Hematopoietic multipotent progenitor cell treated with erythropoietin and hydrocortisone succinate and interleukin-3 and kit ligand, for 6 days (in vitro differentiated cells): Measurements from ENCODE around the gene DNAH12.
"Not testable (repeated sequence)": the region's sequence is repeated elsewhere in the genome, so short reads cannot be mapped to it uniquely, and the experiment has no call there.

Source experiments
- DNase-seq: peaks from one replicate; pipeline ENCODE4 v3.0.0-alpha.2; 2015

DNAH12 gene

DNA sequence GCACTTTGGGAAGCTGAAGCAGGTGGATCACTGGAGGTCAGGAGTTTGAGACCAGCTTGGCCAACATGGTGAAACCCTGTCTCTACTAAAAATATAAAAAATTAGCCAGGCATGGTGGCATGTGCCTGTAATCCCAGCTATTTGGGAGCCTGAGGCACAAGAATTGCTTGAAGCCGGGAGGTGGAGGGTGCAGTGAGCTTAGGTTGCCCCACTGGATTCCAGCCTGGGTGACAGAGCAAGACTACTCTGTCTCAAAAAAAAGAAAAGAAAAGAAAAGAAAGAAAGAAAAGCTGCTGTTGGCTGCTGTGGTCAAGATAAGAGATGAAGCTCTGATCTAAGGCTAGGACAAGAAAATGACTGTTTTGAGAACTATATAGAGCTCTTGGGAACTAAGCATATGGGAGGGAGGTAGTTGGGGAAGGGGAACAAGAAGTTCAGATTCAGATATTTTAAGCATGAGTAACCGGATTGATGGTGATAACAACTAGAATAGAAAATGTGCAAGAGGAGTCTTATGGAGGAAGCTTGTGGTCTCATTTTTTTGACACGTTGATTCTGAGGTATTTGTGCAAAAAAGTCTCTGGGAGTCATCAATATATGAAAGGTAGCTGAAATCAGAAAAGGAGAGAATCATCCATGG is 25.7 kb downstream of the DNAH12 start:
- peak; percentile 5 for DNase-seq

DNA sequence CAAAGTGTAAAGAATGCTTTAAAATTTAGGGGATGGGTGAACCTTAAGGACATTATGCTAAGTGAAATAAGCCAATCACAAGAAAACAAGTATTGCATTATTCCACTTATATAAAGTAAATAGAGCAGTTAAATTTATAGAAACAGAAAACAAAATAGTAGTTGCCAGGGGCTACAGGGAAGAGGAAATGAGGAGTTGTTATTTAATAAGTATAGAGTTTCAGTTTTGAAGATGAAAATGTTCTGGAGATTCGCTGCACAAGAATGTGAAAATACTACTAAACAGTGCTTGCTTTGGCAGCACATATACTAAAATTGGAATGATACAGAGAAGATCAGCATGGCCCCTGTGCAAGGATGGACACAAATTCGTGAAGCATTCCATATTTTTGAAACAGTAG is 32.0 kb downstream of the DNAH12 start:
- DNase-seq = no peak

DNA sequence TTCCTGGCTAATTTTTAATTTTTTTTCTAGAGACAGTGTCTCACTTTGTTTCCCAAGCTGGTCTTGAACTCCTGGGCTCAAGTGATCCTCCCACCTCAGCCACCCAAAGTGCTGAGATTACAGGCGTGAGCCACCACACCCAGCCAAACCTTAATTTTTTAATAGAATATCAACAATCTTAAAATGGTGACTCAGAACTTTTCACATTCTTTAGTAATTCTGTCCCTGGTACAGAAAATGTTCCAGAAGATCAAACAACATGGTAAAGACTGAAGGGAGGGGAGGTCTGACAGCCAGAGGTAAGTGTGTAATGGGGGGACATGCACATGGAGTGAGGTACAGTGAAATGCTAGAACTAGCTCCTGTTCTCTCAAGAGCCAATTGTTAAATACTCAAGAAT is 38.2 kb downstream of the DNAH12 start:
- no peak for DNase-seq

DNA sequence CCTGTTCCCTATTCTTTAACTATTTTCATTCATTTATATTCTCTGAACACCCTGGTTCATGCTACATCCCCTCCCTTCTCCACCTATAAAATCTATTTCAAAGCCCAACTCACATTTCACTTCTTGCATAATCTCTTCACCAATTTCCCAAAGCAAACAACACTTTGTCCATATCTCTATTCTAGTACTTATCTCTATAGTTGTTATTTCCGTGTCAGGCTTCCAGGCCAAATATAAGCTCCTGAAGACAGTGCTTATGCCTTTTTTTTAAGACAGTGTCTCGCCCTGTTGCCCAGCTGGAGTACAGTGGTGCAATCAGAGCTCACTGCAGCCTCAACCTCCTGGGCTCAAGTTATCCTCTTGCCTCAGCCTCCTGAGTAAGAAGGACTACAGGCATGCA is 43.6 kb downstream of the DNAH12 start:
- no peak for DNase-seq

DNA sequence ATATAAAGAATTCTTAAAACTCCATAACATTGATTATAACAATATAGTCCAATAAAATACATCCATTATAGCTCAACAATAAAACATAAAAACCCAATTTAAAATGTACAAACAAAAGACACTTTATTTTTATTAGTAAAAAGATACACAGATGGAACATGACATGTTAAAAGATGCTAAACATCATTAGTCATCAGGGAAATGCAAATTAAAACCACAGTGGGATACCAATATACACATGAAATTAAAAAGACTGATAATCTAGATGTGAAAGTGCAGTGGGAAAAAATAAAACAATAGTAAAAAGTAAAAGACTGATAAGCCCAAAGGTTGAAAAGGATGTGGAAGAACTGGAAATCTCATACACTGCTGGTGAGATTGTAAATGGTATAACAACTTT is 46.2 kb downstream of the DNAH12 start:
- no peak for DNase-seq

DNA sequence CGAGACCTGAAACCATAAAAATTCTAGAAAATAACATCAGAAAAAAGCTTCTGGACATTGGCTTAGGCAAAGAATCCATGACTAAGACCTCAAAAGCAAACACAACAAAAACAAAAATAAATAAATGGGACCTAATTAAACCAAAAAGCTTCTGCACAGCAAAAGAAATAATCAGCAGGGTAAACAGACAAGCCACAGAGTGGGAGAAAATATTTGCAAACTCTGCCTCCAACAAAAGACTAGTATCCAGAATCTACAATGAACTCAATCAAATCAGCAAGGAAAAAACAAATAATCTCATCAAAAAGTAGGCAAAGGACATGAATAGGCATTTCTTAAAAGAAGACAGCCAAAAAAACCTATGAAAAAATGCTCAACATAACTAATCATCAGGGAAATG is 59.6 kb downstream of the DNAH12 start:
- no peak for DNase-seq

DNA sequence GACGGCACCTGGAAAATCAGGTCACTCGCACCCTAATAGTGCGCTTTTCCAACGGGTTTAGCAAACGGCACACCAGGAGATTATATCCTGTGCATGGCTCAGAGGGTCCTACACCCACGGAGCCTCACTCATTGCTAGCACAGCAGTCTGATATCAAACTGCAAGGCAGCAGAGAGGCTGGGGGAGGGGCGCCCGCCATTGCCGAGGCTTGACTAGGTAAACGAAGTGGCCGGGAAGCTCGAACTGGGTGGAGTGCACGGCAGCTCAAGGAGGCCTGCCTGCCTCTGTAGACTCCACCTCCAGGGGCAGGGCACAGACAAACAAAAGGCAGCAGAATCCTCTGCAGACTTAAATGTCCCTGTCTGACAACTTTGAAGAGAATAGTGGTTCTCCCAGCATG is 67.0 kb downstream of the DNAH12 start:
- DNase-seq = not testable (repeated sequence)

DNA sequence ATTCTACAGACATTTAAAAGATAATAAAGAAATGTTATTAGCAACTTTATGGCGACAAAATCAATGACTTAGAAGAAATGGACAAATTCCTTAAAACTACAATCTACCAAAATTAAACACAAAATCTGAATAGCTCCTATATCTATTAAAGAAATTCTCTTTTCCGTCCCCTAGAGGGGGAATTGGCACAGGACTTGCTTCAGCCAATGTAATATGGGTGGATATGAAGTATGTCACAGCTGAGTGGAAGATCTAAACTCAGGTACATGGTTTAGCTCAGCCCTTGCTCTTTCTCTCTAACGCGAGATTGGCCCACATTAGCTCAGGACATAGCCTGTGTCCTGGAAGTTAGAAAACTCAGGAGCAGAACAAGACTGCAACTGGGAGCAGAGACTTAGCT is 79.3 kb downstream of the DNAH12 start:
- peak; percentile 29 for DNase-seq

DNA sequence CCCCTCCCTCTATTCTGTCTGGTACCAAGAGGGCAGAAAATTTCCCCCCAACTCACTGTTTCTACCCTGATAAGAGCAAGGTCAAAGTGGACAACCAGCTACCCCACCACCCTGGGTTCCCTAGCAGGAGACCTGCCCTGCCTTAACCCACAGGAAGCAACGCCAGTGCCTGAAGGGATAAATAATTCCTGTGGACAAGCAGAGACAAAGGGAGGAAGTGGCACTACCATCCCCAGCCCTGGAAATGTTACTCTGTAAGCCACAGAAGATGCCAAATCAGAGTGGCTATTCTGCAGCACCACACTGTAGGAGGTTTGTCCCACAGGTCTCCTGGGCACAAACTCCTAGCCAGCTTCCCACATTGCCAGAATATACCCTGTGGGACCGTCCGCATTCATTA is 80.1 kb downstream of the DNAH12 start:
- no peak for DNase-seq

DNA sequence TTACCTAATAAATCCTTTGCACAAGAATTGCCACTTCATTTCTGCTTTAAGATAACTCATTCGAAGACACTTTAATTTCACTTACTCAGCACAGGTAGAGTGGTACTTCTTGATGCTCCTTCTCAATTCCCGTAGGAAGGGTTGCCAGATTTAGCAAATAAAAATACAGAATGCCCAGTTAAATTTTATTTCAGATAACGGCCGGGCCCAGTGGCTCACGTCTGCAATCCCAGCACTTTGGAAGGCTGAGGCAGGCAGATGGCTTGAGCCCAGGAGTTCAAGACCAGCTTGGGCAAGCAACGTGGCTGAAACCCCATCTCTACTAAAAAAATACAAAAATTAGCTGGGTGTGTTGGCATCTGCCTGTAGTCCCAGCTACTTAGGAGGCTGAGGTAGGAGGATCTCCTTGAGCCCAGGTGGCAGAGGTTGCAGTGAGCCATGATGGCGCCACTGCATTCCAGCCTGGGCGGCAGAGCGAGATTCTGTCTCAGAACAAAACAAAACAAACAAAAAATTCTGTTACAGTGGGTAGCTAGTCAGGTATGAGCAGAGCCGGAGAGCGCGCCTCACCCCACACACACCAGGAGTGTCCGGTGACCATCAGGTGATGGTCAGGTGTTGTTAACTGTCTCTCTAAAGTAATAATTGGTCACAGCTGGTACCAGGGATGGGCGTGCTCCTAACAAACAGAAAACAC is 92.8 kb downstream of the DNAH12 start:
- DNase-seq = no peak

DNA sequence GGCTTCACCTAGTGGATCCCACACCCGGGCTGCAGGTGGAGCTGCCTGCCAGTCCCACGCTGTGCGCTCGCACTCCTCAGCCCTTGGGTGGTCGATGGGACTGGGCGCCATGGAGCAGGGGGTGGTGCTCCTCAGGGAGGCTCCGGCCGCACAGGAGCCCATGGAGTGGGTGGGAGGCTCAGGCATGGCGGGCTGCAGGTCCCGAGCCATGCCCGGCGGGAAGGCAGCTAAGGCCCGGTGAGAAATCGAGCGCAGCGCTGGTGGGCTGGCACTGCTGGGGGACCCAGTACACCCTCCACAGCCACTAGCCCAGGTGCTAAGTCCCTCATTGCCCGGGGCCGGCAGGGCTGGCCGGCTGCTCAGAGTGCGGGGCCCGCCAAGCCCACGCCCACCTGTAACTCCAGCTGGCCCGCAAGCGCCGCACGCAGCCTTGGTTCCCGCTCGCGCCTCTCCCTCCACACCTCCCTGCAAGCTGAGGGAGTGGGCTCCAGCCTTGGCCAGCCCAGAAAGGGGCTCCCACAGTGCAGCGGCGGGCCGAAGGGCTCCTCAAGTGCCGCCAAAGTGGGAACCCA is 94.8 kb downstream of the DNAH12 start:
- DNase-seq = not testable (repeated sequence)

DNA sequence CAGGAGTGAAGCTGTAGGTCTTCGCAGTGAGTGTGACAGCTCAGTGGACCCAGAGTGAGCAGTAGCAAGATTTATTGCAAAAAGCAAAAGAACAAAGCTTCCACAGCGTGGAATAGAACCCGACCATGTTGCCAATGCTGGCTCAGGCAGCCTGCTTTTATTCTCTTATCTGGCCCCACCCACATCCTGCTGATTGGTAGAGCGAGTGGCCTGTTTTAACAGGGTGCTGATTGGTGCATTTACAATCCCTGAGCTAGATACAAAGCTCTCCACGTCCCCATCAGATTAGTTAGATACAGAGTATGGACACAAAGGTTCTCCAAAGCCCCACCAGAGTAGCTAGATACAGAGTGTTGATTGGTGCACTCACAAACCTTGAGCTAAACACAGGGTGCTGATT is 95.7 kb downstream of the DNAH12 start:
- not testable (repeated sequence) for DNase-seq

DNA sequence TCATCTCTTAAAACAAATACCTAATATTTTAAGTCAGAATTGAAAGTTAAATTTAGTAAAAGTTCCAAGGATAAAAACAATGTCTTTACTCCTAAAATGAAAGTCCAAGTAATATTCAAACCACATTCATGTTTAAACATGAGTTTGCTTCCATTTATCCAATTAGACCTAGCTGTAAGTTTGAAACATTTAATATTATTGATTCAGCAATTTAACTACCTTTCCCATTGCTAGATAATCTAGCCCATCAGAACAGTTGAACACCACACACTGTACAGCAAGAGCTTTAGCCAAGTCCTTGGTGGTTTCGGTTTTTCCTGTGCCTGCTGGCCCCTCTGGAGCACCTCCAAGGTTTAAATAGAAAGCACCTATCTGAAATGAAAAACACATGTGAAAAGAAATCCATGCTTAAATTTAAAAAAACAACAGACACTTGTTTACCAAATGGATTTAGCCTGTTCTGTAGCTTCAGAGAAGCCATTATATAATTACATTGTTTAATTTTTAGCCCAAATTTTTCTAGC is 97.8 kb downstream of the DNAH12 start:
- peak; percentile 25 for DNase-seq

DNA sequence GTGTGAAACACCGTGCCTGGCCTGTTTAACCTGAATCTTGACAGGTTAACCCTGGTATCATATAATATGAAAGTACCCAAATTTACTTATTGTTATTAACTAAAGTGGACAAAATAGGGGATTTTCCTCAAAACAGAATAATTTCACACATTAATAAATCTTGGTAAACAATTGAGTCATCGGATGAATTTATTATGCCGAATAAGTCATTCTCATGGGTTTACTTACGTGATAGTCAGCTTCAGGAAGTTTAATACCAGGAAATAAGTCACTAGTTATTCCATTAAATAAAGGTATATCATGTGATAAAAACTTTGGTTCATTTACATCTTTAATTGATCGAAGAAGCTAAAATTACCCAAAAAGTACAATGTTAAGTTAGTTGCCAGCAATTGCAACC is 99.7 kb downstream of the DNAH12 start:
- no peak for DNase-seq

DNA sequence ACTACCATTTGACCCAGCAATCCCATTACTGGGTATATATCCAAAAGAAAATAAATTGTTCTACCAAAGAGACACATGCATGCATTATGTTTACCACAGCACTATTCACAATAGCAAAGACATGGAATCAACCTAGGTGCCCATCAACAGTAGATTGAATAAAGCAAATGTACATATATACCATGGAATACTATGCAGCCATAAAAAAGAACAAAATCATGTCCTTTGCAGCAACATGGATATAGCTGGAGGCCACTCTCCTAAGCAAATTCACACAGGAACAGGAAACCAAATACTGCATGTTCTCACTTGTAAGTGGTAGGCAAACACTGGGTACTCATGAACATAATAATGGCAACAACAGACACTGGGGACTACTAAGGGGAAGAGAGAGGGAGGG is 104.0 kb downstream of the DNAH12 start:
- not testable (repeated sequence) for DNase-seq

DNA sequence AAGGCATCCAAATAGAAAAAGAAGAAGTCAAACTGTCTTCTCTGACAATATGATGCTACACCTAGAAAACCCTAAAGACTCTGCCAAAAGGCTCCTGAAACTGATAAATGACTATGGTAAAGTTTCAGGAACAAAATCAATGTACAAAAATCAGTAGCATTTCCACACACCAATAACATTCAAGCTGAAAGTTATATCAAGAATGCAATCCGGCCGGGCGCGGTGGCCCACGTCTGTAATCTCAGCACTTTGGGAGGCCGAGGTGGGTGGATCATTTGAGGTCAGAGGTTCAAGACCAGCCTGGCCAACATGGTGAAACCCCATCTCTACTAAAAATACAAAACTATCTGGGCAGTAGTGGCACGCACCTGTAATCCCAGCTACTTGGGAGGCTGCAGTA is 105.7 kb downstream of the DNAH12 start:
- DNase-seq = not testable (repeated sequence)

DNA sequence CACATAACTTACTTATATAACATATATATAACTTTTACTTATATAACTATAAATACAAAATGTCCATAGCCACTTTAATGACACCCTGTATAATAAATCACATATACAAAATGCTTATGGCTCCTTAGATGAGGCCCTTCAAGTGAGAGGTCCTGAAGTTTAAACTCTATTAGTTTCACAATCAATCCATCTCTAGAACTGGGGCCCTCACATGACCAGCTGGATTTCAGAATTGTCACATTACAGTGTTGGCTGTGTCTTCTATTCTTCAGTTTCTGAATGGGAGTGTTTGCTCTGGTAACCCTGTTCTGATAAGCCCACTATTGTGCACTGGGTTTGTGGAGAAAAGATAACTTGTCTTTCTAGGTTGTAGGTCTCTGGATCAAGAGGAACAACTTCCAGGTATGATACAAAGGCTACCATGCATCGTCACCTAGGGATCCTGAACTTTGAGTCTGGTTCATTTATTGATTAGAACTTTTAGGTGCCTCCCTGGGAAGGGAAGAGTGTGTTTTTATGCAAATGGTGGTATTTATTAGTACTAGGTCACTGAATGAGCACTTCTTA is 107.9 kb downstream of the DNAH12 start:
- DNase-seq = no peak

DNA sequence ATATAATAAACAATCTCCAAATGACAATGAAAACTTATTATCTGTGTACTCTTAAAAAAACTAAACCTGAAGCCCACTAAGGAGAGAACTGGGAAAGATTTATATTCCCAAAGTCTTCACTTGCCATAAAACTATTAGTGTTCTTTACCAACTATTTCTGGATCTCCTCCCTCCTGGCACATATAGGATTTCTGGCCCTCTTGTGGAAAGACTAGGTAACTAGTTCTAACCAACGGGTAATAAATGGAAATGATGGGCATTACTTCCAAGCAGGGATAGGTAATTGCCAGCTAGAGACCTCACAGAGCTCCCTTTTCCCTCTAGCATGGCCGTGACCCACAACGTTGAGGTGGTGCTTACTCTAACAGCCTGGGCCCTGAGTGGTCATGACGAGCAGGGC is 110.1 kb downstream of the DNAH12 start:
- DNase-seq = peak; percentile 59

DNA sequence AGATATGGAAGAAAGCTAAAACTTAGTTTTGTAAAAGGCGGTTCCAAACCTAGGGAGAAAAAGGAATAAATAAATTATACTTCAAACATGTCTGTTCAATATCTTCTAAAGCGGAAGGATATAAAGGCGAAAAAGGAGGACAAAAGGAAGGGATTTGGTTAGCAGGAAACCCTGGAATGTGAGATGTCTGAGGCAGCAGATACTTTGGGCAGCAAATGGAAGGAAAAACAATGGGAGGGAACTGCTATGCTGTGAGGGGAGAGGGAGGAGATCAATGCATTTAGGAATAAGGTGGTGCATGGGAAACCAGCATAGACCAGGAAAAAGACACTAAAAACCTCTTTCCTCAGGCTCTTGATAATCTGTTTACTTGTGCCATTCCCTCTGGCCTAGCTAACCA is 120.8 kb downstream of the DNAH12 start:
- DNase-seq = no peak

DNA sequence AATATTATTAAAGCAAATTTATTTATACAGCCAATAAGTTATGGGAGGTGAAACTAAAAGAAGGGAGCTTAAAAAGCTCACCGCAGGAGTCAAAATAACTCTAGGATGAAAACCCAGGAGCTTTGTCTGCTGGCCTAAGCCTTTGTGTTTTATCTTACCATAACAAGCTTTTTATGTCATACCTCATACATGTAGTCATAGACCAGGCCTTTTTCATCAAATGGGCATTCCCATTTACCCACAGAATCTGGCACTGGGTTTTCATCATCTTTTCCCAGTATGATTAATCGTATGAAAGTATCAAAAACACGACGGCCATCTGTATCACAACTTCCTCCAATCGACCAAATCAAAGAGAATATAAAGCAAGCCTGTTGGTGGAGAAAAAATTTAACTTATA is 122.8 kb downstream of the DNAH12 start:
- DNase-seq = no peak

DNA sequence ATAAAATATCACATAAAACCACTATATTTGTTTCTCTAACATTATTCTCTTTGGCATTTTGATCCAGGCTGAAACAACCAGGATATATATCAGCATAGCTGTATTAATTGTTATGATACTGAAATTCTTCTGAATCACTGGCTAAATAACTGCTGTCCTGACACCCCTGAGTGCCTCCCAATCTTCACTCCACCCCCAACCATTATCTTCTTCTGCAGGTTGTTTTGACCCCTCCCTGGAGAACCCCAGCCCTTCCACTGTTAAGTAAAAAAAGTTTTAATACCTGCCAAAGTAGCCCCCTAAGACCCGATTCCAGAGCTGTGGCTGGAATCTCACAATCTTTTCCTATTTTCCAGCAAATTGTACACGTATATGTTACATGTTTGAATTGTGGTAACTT is 124.1 kb downstream of the DNAH12 start:
- peak; percentile 64 for DNase-seq

DNA sequence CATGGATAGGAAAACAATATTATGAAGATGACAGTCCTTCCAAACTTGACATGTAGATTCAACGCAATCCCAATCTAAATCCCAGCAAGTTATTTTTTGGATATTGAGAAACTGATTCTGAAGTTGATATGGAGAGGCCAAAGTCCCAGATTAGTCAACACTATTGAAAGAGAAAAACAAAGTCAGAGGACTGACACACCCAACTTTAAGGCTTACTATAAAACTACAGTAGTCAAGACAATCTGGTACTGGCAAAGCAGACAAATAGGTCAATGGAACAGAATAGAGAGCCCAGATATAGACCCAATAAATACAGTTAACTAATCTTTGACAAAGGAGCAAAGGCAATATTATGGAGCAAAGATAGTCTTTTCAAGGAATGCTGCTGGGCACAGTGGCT is 132.4 kb downstream of the DNAH12 start:
- no peak for DNase-seq

DNA sequence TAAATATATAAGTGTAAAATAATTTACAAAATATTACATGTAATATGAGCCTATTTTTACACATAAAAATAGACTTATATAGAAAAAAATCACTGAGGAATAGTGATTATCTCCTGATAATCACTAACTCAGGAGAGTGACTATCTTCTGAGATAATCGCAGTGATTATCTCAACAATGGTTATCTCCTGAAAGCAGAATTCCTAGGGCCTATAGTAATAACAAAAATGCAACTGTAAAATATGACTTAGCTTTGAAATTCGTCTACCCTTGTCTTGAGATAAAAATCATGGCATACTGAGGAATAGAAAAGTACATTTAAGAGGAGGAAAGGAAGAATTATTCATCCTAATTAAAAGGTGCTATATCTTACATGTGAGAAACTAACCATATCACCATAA is 134.7 kb downstream of the DNAH12 start:
- DNase-seq = no peak

DNA sequence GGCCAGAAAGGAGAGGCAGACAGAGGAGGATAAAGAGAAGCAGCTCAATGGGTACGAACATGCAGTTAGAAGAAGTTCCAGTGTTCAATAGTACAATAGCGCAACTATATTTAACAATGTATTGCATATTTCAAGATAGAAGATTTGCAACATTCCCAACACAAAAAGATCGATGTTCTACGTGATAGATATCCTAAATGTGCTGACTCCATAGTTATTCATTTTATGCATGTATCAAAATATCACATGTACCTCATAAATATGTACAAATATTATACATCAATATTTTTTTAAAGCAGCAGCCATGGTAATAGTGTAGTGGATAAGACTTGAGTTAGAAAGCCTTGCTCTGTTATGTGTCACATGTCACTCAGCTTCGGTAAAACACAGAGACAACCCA is 141.5 kb downstream of the DNAH12 start:
- no peak for DNase-seq
